NOMO-1 (cell line): Measurements from ENCODE around the gene TPD52L1.

Experiments
- DNase-seq, 2 experiments: peaks; one replicate each; lab custom pipeline; 2025; ENCODE audit not compliant: unreplicated experiment in 2 of 2; lab: John Stamatoyannopoulos, UW

TPD52L1 gene

GRCh38 chr6:125173341-125174095 is 19.9 kb downstream of the TPD52L1 start:
- DNase-seq, result peak in 1 of 2 experiments; percentile 21

- no peak for DNase-seq
Measured at GRCh38 chr6:125174626-125175025, 21.1 kb downstream of the TPD52L1 start.

GRCh38 chr6:125175466-125176048 is 22.0 kb downstream of the TPD52L1 start:
- no peak for DNase-seq

- no peak for DNase-seq
Measured at GRCh38 chr6:125182237-125183008, 28.9 kb downstream of the TPD52L1 start.

GRCh38 chr6:125183391-125183790 is 29.8 kb downstream of the TPD52L1 start:
- DNase-seq, result no peak

- no peak for DNase-seq
Measured at GRCh38 chr6:125188037-125188436, 34.5 kb downstream of the TPD52L1 start.

GRCh38 chr6:125188594-125189203 is 35.1 kb downstream of the TPD52L1 start:
- no peak for DNase-seq

GRCh38 chr6:125189494-125189893 is 35.9 kb downstream of the TPD52L1 start:
- DNase-seq, result no peak

GRCh38 chr6:125190667-125191066 is 37.1 kb downstream of the TPD52L1 start:
- no peak for DNase-seq

GRCh38 chr6:125191916-125192609 is 38.5 kb downstream of the TPD52L1 start:
- DNase-seq, result peak; percentile 61 to 73

GRCh38 chr6:125192610-125192930 is 39.0 kb downstream of the TPD52L1 start:
- DNase-seq, result no peak

GRCh38 chr6:125193208-125193607 is 39.6 kb downstream of the TPD52L1 start:
- no peak for DNase-seq

GRCh38 chr6:125194941-125195340 is 41.4 kb downstream of the TPD52L1 start:
- DNase-seq, result peak; percentile 59 to 80

- DNase-seq, result no peak
Measured at GRCh38 chr6:125195526-125195925, 42.0 kb downstream of the TPD52L1 start.

- DNase-seq, result no peak
Measured at GRCh38 chr6:125196613-125197012, 43.0 kb downstream of the TPD52L1 start.

GRCh38 chr6:125197795-125198269 is 44.3 kb downstream of the TPD52L1 start:
- no peak for DNase-seq

- DNase-seq, result peak in 1 of 2 experiments; percentile 23
Measured at GRCh38 chr6:125198398-125198937, 44.9 kb downstream of the TPD52L1 start.

GRCh38 chr6:125200941-125201340 is 47.4 kb downstream of the TPD52L1 start:
- DNase-seq, result no peak

- DNase-seq, result peak in 1 of 2 experiments; percentile 9
Measured at GRCh38 chr6:125201961-125202729, 48.6 kb downstream of the TPD52L1 start.

- no peak for DNase-seq
Measured at GRCh38 chr6:125203395-125203794, 49.8 kb downstream of the TPD52L1 start.
